Stimulated activated CD4-positive, alpha-beta T cell treated with anti-CD3 and anti-CD28 coated beads, Interleukin-15, amount 100 ng/mL, for 24 hours (primary cell): ENCODE measurements around the gene CRLF3.
"Not testable (repeated sequence)": the region's sequence is repeated elsewhere in the genome, so short reads cannot be mapped to it uniquely, and the experiment has no call there.

ENCODE experiments used
- DNase-seq: peaks from one replicate; pipeline ENCODE4 v3.0.0-alpha.2; 2020

CRLF3 gene, protein sequence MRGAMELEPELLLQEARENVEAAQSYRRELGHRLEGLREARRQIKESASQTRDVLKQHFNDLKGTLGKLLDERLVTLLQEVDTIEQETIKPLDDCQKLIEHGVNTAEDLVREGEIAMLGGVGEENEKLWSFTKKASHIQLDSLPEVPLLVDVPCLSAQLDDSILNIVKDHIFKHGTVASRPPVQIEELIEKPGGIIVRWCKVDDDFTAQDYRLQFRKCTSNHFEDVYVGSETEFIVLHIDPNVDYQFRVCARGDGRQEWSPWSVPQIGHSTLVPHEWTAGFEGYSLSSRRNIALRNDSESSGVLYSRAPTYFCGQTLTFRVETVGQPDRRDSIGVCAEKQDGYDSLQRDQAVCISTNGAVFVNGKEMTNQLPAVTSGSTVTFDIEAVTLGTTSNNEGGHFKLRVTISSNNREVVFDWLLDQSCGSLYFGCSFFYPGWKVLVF

DNA sequence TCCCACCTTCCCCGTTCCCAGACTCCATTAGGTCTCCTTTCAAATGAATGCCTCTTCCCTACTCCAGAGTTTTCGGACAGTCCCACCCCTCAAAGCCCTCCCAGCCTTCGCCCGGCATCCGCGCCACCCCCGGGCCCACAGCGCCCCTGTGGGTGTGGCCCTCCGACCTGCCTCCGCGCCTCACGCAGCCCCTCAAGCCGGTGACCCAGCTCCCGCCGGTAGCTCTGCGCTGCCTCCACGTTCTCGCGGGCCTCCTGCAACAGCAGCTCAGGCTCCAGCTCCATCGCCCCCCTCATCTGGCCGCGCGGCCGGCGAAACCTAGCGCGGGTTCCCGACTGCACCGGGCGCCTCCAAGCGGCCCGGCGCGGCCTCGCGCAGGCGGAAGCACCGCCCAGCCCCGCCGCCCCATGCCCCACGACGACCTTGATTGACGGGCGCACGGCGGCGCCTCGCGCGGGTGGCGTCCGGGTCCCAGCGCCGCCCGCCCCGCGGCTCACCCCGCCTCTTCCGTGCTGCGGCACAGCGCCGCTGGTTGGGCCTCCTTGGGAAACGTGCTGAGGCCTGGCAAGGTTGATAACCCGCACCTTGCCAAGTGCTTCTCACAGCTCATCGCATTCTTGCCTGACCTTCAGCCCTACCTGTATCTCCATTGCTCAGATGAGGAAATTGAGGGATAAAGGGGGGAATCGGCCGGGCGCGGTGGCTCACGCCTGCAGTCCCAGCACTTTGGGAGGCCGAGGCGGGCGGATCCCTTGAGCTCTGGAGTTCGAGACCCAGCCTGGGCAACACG, at the start of gene CRLF3:
TSS of gene CRLF3 (minus strand) at position 337 of the 790 bp plus-strand sequence. CDS start at position 296, 41 bp downstream.
- peak; percentile 93 for DNase-seq

DNA sequence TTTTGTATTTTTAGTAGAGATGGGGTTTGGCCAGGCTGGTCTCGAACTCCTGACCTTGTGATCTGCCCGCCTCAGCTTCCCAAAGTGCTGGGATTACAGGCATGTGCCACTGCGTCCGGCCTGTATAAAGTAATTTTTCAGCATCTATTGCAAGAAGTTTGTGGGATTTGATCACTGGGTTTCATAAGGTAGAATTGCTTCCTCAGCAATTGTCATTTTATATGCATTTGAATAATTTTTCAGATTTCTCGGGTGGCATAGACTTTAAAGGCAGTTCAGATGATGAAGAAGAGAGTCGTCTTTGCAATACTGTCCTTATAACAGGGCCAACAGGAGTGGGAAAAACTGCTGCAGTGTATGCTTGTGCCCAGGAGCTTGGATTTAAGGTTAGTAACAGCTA, 44.5 kb upstream of the CRLF3 start:
- no peak for DNase-seq

DNA sequence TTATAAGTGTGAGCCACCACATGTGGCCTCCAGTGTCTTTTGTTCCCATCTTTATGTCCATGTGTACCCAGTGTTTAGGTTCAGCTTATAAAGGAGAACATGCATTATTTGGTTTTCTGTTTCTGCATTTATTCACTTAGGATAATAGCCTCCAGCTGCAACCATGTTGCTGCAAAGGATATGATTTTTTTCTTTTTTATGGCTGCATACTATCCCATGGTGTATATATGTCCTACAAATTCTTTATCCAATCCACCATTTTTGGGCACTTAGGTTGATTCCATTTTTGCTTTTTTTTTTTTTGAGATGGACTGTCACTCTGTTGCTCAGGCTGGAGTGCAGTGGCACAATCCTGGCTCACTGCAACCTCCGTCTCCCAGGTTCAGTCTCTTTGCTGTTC, 40.1 kb upstream of the CRLF3 start:
- no peak for DNase-seq

DNA sequence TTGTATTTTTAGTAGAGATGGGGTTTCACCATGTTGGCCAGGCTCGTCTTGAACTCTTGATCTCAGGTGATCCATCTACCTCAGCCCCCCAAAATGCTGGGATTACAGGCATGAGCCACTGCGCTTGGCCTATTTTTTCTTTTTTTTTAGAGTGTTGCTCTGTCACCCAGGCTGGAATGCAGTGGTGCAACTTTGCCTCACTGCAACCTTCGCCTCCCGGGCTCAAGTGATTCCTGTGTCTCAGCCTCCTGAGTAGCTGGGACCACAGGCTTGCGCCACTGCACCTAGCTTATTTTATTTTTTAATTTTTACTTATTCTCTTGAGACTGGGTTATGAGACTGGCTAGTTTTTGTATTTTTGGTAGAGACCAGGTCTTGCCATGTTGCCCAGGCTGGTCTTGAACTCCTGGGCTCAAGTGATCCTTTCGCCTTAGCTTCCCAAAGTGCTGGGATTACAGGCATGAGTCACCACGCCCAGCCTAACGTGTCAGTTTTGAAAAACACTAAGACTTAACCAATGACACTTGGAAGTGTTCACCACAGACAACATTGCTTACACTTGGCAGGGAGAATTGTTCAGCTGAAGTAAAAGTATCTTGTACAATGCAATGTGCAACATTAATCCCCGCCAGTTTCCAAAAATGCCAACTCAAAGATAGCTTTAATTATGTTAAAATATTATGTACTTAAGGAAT, 34.2 kb upstream of the CRLF3 start:
- no peak for DNase-seq

DNA sequence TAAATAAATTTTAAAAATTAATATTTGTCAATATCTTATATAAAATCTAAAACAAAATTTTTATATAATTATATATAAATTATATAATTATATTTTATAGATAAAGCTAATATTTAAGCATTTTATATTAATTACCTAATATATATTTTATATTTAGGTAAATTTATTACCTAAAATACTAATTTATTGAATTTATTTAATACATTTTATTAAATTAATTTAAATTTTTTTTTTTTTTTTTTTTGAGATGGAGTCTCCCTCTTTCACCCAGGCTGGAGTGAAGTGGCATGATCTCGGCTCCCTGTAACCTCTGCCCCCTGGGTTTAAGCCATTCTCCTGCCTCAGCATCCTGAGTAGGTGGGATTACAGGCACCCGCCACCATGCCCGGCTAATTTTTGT, 29.7 kb upstream of the CRLF3 start:
- no peak for DNase-seq

DNA sequence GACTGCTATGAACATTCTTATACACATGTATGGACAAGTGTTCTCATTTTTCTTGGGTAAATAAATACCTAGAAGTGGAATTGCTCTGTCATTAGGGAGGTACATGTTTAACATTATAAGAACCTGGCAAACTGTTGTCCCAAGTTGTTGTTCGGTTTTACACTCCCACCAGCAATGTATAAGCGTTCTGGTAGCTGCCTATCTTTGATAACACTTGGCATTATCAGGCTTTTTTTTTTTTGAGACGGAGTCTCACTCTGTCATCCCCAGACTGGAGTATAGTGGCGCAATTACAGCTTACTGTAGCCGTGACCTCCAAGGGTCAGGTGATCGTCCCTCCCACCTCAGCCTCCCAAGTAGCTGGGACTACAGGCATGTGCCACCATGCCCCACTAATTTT, 23.5 kb upstream of the CRLF3 start:
- DNase-seq: no peak

DNA sequence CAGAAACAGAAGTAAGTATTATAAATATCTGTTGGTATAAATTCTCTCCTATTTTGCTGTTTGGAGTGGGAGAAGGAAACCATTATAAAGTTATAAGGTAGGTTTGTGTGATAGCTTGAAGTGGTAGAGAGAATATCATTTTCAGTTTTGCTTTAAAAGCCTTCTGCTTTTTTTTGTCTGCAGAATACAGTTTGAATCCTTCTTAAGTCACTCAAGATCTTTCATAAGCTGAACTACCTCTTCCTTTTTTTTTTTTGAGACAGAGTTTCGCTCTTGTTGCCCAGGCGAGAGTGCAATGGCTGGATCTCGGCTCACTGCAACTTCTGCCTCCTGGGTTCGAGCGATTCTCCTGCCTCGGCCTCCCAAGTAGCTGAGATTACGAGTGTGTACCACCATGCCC, 16.3 kb upstream of the CRLF3 start:
- DNase-seq: no peak

DNA sequence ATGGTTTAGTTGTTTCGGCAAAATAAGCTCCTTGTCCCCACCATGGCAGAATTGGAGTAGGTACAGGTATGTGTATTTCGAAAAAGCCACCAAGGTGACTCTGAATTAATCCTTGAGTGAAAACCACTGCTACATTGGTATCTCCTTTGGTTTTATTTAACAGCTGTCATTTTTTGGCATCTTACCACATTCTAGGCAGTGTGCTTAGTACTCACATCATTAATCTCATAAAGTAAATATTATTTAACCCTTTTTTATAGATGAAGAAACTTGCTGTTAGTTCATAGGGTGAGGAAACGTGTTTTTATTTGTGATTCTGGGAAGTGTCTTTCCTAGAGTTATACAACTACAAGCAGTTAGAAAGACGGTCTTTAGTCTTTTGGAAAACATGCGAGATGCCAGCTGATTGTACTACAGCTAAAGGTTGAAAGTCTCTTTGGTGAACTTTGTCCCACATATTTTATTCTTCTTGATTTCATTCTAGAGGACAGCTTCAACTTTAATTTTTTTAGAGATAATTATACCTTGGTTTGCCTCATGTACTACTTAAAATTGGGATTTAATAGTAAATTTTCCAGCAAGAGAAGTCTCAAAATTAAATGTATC, 13.8 kb upstream of the CRLF3 start:
- DNase-seq: no peak

DNA sequence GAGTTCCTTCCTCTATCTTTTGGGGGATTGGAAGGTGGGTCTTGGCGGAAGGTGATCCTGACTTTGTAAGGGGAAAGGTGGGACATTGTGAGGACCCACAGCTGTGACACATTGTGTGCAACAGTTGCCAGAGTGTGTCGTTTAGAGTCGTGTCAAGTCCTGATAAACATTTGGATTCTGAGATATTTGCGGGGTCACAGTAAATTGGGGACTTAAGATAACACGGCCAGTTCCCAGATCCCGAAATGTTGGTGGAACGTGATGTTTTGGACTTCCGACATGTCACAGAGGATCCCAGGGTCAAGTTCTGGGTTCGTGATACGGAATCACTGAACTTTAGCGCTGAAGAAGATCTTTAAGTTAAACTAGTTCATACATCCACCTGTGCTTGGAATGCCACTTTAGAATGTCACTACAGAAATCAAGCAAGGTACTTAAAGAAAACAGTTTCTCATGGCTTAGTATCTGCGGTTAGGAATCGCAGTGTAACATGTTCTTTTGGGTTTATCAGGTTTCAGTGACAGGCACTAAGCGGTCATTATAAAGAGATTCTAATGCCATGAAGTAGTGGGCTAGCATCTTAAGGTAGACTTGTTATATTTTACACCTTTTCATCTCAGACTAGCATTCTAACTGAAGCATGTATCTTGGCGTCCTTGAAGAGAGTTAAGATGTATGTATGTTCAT, 8.1 kb upstream of the CRLF3 start:
- DNase-seq: no peak

DNA sequence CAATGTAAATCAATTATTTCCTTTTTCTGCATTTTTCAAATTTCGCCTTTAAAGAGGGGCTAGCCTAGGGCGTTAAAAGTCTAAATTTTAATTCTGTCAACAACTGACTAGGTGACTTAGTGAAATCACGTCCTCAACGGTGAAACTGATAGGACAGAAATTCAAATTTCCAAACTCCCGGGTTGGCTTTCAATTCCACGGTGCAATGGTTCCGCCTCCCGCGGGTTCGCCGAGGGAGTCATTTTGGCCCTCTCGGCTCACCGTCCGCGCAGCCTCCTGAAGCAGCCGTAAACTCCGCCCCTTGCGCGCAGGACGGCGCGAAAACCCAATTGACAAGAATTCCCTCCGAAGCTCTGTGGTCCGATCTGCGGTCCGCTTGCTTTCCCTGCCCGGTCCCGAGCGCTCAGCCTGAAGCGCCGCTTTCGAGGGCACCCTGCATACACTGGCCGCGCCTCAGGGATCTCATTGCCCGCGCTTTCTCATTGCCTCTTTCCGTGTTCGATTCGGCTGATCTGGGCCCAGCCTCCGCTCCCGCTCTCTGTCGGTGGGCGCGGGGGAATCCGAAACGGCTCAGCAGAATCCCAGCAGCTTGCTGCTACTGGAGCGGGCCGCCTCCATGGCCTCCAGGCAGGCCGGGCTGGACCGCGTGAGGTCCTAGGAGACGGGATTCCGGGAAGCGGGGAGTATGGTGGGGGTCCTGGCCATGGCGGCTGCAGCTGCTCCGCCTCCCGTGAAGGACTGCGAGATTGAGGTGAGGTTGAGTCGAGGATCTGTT, 7.4 kb upstream of the CRLF3 start, which contains the start of gene ATAD5:
TSS of gene ATAD5 (plus strand) at position 304 of the 775 bp plus-strand sequence. CDS start at position 686, 382 bp downstream.
- DNase-seq: peak; percentile 93

DNA sequence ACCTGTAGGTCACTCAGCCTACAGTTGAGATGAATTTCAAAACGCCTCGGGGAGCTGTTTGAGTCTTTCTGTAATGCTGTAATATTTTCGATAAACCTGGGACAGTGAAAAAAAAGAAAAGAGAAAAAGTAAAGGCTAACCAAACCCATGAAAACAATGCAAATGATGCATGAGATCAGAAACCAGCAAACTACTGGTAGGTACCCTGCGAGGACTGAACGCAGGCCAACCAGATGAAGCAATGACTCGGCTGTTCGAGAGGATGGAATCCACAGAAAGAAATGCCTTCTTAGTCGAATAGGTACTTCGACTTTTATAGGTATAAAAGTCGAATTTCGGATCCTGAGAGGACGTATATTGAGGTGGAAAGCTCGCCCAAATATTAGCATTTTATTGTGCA, 6.8 kb upstream of the CRLF3 start:
- DNase-seq: no peak

DNA sequence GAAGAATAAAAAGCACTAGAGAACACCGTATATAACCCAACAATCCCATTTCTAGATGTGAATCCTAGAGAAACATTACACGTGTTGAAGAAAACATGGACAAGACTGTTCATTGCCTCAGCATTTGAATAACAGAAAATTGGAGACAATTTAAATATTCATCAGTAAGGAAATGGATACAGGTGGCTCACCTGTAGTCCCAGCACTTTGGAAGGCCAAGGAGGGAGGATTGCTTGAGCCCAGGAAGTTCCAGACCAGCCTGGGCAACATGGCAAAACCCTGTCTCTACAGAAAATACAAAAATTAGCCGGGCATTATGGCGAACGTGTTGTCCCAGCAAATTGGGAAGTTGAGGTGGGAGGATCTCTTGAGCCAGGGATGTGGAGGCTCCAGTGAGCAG, 4.5 kb upstream of the CRLF3 start:
- no peak for DNase-seq

DNA sequence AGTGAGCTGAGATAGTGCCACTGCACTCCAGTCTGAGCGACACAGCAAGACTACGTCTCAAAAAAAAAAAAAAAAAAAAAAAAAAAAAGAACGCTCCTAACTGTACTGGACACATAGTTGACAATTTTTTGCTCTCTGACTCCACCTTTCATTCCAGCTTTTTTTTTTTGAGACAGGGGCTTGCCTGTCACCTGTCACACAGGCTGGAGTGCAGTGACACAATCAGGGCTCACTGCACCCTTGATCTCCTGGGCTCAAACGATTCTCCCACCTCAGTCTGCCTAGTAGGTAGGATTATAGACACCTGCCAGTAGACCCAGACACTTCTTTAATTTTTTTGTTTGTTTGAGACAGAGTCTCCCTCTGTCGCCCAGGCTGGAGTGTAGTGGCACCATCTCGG, 2.6 kb upstream of the CRLF3 start:
- DNase-seq: no peak

DNA sequence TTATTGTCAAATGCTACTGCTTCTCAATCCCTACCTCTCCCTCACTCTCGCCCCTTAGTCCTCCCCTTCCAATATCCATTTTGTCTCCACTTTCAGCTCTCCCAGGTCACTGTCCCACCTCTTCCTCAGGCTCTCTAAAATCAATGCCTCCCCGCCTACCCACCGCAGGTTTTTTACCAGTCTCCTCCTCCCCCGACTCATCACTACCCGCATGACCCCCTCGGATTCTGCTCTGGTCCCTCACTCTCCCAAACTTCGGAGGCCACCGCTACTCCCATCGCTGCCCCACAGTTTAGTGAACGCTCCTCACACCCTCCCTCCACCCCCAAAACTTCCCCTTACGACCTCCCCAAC, 513 bp downstream of the CRLF3 start:
- DNase-seq: peak; percentile 57

DNA sequence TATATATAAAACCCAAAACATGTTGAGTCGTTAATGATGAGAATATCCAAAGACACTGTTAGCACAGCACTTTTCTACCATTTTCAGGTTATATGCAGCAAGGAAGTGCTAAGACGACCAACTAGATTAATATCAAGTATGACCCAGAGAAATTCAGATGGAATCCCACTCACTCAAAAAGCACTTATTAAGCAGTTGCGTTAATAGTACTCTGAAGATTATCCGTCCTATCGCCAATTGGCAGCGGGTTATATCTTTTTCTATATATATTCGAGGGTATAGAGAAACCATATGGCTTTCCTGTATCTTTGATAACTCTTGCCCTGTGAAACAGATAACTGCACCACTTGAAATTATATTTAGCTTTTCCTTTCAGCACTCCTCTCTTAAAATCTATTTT, 1.1 kb downstream of the CRLF3 start:
- DNase-seq: no peak

DNA sequence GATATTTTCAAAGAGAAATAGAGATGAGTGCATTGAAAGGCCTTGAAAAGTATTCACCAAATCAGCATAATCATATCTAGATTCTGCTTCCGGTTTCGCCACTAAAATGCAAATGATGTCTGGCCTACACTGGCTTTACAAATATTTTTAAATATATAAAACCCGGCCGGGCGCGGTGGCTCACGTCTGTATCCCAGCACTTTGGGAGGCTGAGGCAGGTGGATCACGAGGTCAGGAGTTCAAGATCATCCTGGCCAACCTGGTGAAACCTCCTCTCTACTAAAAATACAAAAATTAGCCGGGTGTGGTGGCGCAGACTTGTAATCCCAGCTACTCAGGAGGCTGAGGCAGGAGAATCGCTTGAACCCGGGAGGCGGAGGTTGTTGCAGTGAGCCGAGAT, 1.6 kb downstream of the CRLF3 start:
- peak; percentile 25 for DNase-seq

DNA sequence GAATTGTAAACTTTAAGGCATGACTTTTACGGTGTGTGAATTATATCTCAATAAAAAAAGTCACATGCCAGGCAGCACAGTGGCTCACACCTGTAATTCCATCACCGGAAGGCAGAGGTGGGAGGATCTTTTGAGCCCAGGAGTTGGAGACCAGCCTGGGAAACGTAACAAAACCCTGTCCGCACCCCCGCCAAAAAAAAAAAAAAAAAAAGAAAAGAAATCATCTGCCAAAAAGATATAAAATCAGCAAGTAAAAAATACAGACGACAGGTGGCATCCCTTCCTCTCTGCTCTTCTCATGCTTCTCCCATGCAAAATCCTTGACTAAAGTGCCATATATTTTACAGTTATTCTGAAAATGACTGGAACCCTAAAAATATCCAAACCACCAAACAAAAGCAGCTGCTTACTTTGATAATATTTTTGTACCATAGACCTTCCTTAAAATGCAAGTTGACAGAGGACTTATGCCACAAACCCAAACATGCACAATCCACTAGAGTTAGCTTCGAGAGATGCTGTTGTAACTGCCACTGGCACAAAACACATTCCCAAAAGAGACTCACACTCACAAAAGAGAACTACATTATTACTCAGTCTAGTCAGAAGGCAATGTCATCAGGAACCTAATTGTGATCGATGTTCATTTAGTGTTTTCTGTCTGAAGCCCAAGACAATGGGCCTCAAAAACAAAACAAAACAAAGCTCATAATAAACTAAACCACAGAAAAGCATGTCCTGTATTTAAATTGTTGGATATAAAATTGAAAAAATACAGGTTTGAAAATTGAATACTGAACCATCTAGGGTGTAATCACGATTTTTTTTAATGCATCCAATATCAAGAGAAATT, 2.4 kb downstream of the CRLF3 start:
- DNase-seq: peak; percentile 24

DNA sequence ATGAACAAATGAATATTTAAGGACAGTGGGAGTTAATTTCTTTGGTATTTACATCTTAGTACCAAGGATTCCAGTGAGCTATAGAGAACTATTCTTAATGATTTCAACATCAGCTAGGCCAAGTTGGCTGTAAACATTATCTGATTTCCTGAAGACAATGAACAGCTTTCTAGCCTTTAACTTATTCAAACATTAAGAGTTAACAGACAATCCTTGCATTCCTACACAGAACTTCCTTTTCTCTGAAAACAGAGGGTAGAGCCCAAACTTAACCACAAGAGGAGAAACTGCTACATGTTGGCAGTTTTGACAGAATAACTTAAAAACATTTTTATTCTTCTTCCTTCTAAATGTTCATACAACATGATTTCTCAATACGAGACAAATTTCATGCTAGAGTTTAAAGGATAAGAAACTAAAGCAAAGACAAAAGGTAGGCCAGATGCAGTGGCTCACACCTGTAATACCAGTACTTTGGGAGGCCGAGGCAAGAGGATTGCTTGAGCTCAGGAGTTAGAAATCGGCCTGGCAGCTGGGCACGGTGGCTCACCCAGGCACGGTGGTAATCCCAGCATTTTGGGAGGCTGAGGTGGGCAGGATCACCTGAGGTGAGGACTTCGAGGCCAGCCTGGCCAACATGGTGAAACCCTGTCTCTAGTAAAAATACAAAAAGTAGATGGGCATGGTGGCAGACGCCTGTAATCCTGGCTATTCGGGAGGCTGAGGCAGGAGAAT, 4.4 kb downstream of the CRLF3 start:
- no peak for DNase-seq

DNA sequence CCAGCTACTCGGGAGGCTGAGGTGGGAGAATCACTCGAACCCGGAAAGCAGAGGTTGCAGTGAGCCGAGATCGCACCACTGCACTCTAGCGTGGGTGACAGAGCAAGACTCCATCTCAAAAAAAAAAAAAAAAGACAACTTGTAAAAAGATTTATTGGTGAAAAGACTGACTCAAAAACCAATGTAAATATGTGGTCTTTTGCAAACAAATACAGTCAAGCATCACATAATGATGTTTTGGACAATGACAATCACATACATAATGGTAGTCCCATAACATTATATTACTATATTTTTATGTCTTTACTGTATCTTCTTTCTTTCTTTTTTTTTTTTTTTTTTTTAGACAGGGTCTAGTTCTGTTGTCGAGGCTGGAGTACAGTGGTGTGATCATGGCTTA, 8.3 kb downstream of the CRLF3 start:
- DNase-seq: no peak

DNA sequence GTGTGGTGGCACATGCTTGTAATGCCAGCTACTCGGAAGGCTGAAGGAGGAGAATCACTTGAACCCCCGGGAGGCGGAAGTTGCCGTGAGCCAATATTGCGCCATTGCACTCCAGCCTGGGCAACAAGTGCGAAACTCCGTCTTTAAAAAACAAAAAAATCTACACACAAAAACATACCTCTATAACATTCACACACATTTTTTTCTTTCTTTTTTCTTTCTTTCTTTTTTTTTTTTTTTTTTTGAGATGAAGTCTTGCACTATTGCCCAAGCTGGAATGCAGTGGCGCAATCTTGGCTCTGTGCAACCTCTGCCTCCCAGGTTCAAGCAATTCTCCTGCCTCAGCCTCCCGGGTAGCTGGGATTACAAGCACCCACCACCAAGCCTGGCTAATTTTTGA, 9.6 kb downstream of the CRLF3 start:
- not testable (repeated sequence) for DNase-seq
